Hematopoietic multipotent progenitor cell treated with erythropoietin and hydrocortisone succinate and interleukin-3 and kit ligand, for 4 days (in vitro differentiated cells): ENCODE results near the gene CLDN5.

Experiments used
- DNase-seq: peaks from one replicate; pipeline ENCODE4 v3.0.0-alpha.2; 2015

CLDN5 gene

GRCh38 chr22:19478901-19479354 is 45.3 kb downstream of the CLDN5 start, which contains the start of gene UFD1:
Gene UFD1, minus strand, starts transcription at chr22:19479193. Its CDS starts 108 bp downstream, at chr22:19479085.
- DNase-seq = peak; percentile 91

- peak; percentile 40 for DNase-seq
Measured at GRCh38 chr22:19478045-19478900, 45.9 kb downstream of the CLDN5 start.

GRCh38 chr22:19477321-19478044 is 46.7 kb downstream of the CLDN5 start:
- peak; percentile 55 for DNase-seq

GRCh38 chr22:19476023-19476422 is 48.2 kb downstream of the CLDN5 start:
- DNase-seq = no peak

- DNase-seq = no peak
Measured at GRCh38 chr22:19473578-19473977, 50.6 kb downstream of the CLDN5 start.
